Measurements from ENCODE around the gene POU2F1.
"Not testable (repeated sequence)": the region's sequence is repeated elsewhere in the genome, so short reads cannot be mapped to it uniquely, and the experiment has no call there.

POU2F1 gene

GRCh38 chr1:167314671-167315070, 94.0 kb downstream of the POU2F1 start:
- DNase-seq (ENCODE audit: low spot score) = no peak

- DNase-seq (ENCODE audit: low spot score) = no peak
These were observed 96.8 kb downstream of the POU2F1 start for GRCh38 chr1:167317463-167317862.

DNA sequence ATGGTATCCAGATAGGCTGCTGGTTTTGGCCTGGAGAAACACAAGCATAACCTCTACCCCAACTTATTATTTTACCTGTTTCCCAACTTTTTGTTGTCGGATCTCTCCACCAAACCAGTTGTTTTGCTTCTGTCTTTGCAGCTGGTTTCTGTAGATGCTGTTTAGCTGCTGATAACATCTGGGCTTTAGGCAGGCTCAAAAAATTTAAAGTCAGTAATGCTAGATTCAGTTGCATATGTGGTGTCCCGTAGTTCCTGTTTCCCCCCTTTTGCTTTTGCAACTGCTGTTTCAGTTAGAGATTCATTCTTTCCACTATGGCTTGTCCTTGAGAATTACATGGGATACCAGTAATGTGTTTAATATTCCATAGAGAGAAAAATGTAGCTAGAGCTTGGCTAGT, 98.5 kb downstream of the POU2F1 start:
- DNase-seq (ENCODE audit: low spot score) = not testable (repeated sequence)

DNA sequence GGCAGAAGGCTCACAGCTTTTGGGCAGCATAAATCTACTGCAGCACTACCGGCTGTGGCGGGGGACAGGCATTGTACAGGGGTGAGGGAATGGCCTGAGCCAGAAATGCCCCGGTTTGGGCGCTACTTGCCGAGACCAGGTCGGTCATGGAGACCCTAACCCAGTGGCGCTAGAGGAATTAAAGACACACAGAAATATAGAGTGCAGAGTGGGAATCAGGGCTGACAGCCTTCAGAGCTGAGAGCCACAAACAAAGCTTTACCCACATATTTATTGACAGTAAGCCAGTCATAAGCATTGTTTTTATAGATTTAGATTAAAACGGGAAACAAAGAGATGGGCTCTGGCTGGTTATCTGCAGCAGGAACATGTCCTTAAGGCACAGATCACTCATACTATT, 101.8 kb downstream of the POU2F1 start:
- DNase-seq (ENCODE audit: low spot score) = no peak

DNA sequence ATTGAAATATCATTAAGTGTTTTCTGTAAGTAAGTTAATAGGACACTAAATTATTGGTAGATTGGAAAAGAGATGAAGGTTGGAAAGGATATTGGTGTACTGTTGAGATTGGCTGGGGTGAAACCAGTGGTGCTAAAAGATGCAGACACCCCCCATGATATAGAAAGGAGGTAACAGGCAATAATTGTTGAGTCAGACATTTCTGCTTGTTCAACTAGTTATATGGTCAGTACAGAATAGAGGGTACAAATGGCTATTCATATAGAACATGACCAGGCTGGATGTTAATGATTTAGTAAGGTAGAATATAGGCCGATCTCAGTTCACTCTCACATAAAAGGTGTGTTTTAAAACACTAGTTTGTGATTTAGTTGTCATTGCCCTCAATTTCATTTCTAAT, 104.5 kb downstream of the POU2F1 start:
- no peak for DNase-seq (ENCODE audit: low spot score)

- no peak for DNase-seq (ENCODE audit: low spot score)
These were observed 107.7 kb downstream of the POU2F1 start for GRCh38 chr1:167328306-167328815.

GRCh38 chr1:167328816-167329483, 108.3 kb downstream of the POU2F1 start:
- no peak for DNase-seq (ENCODE audit: low spot score)

DNA sequence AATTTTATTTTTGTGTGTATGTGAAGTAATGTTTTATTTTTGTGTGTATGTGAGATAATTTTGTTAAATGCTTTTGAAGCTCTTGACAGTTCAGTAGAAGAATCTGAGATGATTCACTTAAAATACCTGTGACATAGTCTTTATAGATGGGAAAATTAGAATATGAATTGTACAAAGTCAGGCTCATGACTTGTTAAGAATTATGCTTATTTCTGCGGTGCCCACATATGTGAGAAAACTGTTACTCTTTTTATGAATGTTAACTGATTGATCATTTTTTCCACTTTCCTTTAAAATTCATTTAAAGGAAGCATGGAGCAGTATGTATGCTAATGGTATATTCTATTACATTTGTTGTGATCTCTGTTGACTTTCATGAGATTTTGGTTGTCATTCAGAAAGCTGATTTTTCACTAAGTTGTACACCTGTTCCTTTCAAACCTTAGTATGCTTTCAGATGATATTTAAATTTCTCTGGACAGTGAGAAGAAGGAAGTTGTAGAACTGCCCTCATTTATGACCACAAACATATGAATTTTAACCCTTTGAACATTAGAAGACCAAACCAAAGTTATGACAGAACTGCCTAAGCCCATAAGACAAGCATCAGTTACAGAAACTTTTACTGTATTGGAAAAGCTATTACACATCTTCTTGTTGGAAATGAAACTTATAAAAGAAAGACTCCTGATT, 110.1 kb downstream of the POU2F1 start:
- no peak for DNase-seq (ENCODE audit: low spot score)

DNA sequence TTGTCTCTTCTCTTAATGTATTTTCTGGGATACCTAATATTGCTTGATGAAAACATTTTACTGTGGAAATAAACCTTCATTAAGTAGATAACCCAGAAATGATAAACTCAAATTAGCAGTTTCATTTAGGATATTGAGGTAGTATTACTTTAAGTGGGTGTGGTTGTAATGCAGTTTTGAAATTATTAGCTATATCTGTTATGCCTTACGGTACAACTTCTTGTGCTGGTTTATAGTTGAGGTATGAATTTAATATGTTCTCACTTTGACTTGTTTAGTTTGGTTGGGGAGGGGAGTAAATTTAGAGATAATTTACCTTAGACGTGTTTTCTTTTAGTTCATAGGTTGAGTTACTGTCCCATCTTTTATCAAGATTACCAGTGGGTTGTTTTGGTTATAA, 111.0 kb downstream of the POU2F1 start:
- no peak for DNase-seq (ENCODE audit: low spot score)

DNA sequence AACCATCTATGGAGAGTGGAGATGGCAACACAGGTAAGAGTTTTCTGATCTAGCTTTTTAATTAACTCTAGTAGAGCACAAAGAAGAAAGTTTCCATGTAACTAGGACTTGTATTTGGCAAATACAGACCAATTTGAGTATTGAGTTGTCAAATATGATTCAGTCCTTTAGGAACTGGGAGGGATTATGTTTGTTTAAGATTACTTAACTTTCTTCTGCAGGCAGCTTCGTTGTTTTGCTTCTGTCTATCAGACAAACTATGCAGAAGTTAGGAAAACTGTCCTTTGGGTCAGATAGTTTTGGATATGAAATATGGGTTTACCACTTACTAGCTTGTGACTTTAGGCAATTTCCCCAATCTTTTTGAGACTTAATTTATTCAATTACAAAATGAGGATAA, 111.8 kb downstream of the POU2F1 start:
- no peak for DNase-seq (ENCODE audit: low spot score)

DNA sequence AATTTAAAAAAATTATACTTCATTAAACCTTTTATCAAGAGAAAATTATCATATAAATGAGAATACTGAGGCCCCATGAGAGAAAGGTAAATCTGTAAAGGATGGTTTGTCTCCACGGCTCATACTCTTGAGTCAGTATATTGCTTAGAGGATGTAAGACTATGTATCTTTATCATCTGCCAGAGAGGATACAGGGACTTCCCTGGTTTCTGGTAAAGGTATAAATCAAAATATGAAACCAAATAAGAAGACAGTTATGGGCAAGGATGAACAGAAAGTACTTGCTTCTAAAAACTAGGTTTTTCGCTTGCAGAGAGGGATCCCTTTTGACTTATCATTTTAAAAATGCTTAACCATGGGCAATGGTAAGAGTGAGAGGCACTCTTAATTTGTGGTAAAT, 112.4 kb downstream of the POU2F1 start:
- no peak for DNase-seq (ENCODE audit: low spot score)

GRCh38 chr1:167333703-167334102, 113.0 kb downstream of the POU2F1 start:
- no peak for DNase-seq (ENCODE audit: low spot score)

DNA sequence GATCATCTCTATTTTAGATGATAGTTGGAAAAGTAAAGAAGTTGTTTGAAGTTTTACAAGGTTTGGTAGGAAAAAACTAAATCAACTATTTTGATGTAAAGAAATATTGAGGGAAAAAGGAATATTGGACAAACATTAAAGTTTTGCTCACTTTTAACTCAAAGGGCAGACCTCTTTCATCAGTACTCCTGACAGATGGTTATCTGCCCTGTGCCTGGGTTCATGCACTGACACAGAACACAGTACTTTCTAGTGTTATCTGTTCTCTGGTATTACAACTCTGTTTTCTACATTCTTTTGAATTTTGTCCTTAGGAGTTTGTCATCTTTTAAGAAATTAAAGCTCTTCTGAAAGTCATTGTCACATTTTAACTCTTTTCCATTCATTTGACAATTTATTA, 118.7 kb downstream of the POU2F1 start:
- no peak for DNase-seq (ENCODE audit: low spot score)

DNA sequence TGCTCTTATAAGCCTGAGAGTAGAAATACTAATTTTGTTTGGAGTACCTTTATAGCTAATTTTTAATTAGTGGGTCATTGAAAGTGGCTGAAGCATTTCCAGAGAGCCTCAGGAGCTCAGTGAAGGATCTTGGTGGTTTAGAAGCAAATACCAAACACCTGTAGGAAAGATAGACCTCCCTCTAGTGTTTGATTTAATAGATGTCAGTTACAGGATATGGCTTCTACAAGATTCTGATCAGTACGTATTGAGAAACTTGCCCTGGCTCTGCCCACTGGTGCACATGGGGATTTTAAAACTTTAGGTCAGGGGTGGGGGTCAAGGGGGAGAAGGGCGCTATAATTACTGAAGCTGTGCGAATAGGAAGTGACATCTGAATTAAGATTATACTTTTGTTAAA, 122.2 kb downstream of the POU2F1 start:
- DNase-seq (ENCODE audit: low spot score) = no peak

GRCh38 chr1:167344112-167344511, 123.4 kb downstream of the POU2F1 start:
- DNase-seq (ENCODE audit: low spot score) = no peak

DNA sequence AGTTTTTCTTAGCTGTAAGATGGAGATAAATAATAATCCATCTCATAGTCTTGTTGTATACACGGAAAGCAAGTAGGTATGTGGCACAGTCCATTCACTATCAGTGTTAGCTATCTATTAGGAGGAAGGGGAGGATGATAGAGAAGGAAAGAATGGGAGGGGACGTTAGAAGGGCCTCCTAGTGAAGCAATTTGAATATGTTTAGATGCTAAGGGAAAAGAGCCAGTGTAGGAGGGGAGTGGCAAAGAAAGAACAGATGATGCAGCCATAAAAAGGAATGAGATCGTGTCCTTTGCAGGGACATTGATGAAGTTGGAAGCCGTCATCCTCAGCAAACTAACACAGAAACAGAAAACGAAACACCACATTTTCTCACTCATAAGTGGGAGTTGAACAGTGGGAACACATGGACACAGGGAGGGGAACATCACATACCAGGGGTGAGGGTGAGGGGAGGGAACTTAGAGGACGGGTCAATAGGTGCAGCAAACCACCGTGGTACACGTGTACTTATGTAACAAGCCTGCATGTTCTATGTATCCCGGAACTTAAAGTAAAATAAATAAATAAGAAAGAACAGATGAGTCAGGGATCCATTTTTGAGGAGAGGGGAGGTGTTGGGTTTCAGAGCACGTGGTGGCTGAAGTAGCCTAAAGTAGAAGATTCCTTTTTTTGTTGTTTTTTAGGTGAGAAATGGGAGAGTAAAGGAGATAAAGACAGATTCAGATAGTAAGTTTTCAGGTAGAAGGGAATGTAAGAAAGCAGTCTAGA, 124.1 kb downstream of the POU2F1 start:
- DNase-seq (ENCODE audit: low spot score) = no peak

DNA sequence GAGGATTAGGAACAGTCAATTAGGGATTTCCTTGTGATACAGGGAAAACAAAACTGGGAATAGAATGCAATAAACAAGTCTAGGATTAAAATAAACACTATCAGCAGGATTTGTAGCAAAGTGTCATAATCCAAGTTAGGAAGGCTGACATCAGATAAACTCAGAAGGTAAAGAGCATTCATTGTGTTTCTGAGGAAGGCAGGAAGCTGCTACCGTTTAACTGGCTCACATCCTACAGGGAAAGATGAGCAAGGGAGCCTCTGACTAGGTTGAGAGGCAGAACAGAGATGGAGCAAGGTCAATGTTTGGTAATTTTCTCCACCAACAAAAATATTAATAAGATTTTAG, 124.7 kb downstream of the POU2F1 start:
- DNase-seq (ENCODE audit: low spot score) = no peak

GRCh38 chr1:167357305-167357704, 136.6 kb downstream of the POU2F1 start:
- DNase-seq (ENCODE audit: low spot score) = no peak

DNA sequence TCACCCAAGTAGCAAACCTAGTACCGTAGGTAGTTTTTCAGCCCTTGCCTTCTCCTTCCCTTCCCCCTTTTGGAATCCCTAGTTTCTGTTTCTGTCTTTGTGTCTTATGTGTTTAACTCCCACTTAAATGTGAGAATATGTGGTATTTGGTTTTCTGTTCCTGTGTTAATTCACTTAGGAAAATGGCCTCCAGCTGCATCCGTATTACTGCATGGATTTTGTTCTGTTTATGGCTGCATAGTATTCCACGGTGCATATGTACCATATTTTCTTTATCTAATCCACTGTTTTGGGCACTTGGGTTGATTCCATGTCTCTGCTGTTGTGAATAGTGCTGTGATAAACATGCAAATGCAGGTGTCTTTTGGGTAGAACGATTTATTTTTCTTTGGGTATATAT, 138.6 kb downstream of the POU2F1 start:
- no peak for DNase-seq (ENCODE audit: low spot score)

- DNase-seq (ENCODE audit: low spot score) = no peak
These were observed 139.4 kb downstream of the POU2F1 start for GRCh38 chr1:167360120-167360519.

- DNase-seq (ENCODE audit: low spot score) = no peak
These were observed 142.0 kb downstream of the POU2F1 start for GRCh38 chr1:167362638-167363037.

- DNase-seq (ENCODE audit: low spot score) = no peak
These were observed 144.1 kb downstream of the POU2F1 start for GRCh38 chr1:167364826-167365225.

- DNase-seq (ENCODE audit: low spot score) = no peak
These were observed 144.7 kb downstream of the POU2F1 start for GRCh38 chr1:167365360-167365759.

Data from hepatic stellate cell (primary cell).